Muscle of leg (tissue), 11 donors: Measurements from ENCODE around the gene ANGPT4. TPM values are rescaled to one million over a fixed set of nuclear protein-coding genes. Genes with fewer than 3 reads are reported as not detected.

Experiments
- DNase-seq: peaks from one replicate; pipeline ENCODE4 v3.0.0; 2013
- H3K27ac ChIP-seq: one replicate; pipeline ENCODE4 v1.5.1; 2013; ENCODE audit warnings: mild to moderate bottlenecking, low read length, control low read depth
- H3K27me3 ChIP-seq: one replicate; pipeline ENCODE4 v1.6.1; 2013; ENCODE audit warnings: low read length; ENCODE audit not compliant: control insufficient read depth, insufficient read depth
- H3K36me3 ChIP-seq: one replicate; pipeline ENCODE4 v1.6.1; 2013; ENCODE audit warnings: low read length; ENCODE audit not compliant: control insufficient read depth, insufficient read depth
- H3K4me1 ChIP-seq: one replicate; pipeline ENCODE4 v1.6.1; 2013; ENCODE audit warnings: low read length; ENCODE audit not compliant: control insufficient read depth, insufficient read depth
- H3K4me3 ChIP-seq: one replicate; pipeline ENCODE4 v1.5.1; 2013; ENCODE audit warnings: low read length, control low read depth
- H3K9me3 ChIP-seq: replicated peaks from 2 replicates; pipeline ENCODE4 v1.6.1; 2013; ENCODE audit warnings: low read depth, low read length; ENCODE audit not compliant: control insufficient read depth
- whole genome bisulfite sequencing: methylation state at CpG from one replicate; pipeline ENCODE4 v1.1.5; 2013; ENCODE audit warnings: missing lambda C conversion rate; ENCODE audit not compliant: insufficient coverage; 5-methylcytosine and 5-hydroxymethylcytosine counted together
- polyA plus RNA-seq, 8 donors: library from polyadenylated mRNA; unstranded; fragments of 120-200 nt; gene quantifications; one replicate each; pipeline versions ENCODE4 v1.2.1 to v1.2.3, GENCODE V29; 2013; ENCODE audit warnings: inconsistent platforms in 1 of 8, low replicate concordance in 1 of 8; ENCODE audit not compliant: insufficient read length in 8 of 8, insufficient read depth in 1 of 8
- total RNA-seq: library from RNA; stranded (reverse); fragments of 120-200 nt; gene quantifications from one replicate; pipeline ENCODE4 v1.2.4, GENCODE V29; 2013

Gene ANGPT4
- total and polyA plus RNA-seq, 9 donors = 0.03 to 0.12 (median 0.05) TPM; not detected in 1

DNA sequence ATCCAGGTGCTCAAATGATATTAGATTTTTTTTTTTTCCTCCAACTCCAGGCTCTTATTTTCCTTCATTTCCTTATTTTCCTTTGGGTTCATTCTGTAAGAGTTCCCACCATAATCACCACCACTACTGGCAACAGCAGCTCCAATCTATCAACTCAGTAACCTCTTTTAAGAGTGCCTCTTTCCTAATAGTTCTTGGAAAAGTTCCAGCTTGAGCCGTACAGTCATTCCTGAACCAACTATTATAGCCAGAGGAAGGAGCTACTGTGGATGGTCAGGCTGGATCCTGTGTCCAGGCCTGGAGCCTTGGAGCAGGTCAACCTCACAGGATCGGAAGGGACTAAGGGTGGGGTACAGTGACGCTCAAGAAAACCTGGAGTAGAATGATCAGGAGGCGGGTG is 4.2 kb upstream of the ANGPT4 start:
- H3K27me3 ChIP-seq = no peaks in the 10 kb centered on the region

GRCh38 chr20:919491-919916 is 3.4 kb upstream of the ANGPT4 start:
- 64% methylated on average over 5 of the region's 5 CpGs for WGBS
- Histone ChIP-seq H3K4me3 (no peak overlapping the region), H3K4me1 (peaks cover 11% of the 10 kb centered on the region), H3K9me3 (no peaks in the 10 kb centered on the region), H3K36me3 (no peaks in the 10 kb centered on the region), H3K27ac (no peak overlapping the region), H3K27me3 (no peaks in the 10 kb centered on the region)
- DNase-seq = no peak

More for the DNA sequence above, 4.2 kb upstream of the ANGPT4 start:
- no peak for DNase-seq
- Histone ChIP-seq H3K4me3 (no peak overlapping the region), H3K36me3 (no peaks in the 10 kb centered on the region), H3K4me1 (peaks cover 11% of the 10 kb centered on the region), H3K27ac (no peak overlapping the region), H3K9me3 (no peaks in the 10 kb centered on the region)
- WGBS = no CpG with 5 or more reads among the region's 4 CpGs

GRCh38 chr20:917416-917815 is 1.3 kb upstream of the ANGPT4 start:
- H3K4me1 ChIP-seq = peaks cover 11% of the 10 kb centered on the region
- no peaks in the 10 kb centered on the region for H3K27me3 ChIP-seq
- WGBS = no CpG with 5 or more reads among the region's 4 CpGs
- no peak overlapping the region for H3K27ac ChIP-seq
- H3K4me3 ChIP-seq = no peak overlapping the region
- no peaks in the 10 kb centered on the region for H3K36me3 ChIP-seq
- no peak for DNase-seq
- H3K9me3 ChIP-seq = no peaks in the 10 kb centered on the region

- Histone ChIP-seq H3K36me3 (no peaks in the 10 kb centered on the region), H3K4me1 (peaks cover 16% of the 10 kb centered on the region), H3K9me3 (no peaks in the 10 kb centered on the region), H3K27me3 (no peaks in the 10 kb centered on the region), H3K4me3 (no peak overlapping the region), H3K27ac (no peak overlapping the region)
- no peak for DNase-seq
- WGBS = no CpG with 5 or more reads among the region's 5 CpGs
These were observed 691 bp upstream of the ANGPT4 start for GRCh38 chr20:916825-917224.

- no peaks in the 10 kb centered on the region for H3K36me3 ChIP-seq
- H3K4me1 ChIP-seq = peaks cover 32% of the 10 kb centered on the region
- H3K27me3 ChIP-seq = no peaks in the 10 kb centered on the region
- 68% methylated on average over 15 of the region's 15 CpGs for WGBS
- H3K4me3 ChIP-seq = no peak overlapping the region
- no peaks in the 10 kb centered on the region for H3K9me3 ChIP-seq
- DNase-seq = no peak
- no peak overlapping the region for H3K27ac ChIP-seq
These were observed 1.2 kb downstream of the ANGPT4 start for GRCh38 chr20:914727-915498.

DNA sequence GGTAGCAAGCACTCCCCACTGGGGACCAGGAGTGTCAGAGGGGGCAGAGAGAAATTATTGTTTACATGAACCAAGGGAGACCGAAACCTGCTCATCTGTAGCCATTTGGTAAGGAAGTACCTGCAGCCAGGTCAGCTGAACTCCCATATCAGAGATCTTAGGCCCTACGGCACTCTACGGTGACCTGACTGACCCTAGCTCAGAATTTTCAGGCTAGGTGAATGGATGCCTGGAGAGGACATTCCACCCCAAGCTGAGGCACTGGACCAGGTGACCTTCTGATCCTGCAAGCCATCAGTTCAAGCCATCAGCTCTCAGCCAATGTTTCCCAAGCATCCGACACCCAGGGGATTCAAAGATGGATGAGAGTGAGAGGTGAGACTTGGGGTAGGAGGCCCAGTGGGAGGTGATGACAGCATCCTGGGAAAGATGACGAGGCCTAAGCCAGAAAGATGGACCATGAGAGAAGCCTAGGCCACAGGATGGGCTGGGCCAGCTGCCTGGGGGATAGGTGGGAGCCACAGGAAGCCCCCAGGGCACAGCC is 2.8 kb downstream of the ANGPT4 start:
- peaks cover 32% of the 10 kb centered on the region for H3K4me1 ChIP-seq
- WGBS = 80% methylated on average over 4 of the region's 5 CpGs
- no peaks in the 10 kb centered on the region for H3K27me3 ChIP-seq
- DNase-seq = no peak
- H3K4me3 ChIP-seq = no peak overlapping the region
- no peaks in the 10 kb centered on the region for H3K9me3 ChIP-seq
- no peak overlapping the region for H3K27ac ChIP-seq
- H3K36me3 ChIP-seq = no peaks in the 10 kb centered on the region

DNA sequence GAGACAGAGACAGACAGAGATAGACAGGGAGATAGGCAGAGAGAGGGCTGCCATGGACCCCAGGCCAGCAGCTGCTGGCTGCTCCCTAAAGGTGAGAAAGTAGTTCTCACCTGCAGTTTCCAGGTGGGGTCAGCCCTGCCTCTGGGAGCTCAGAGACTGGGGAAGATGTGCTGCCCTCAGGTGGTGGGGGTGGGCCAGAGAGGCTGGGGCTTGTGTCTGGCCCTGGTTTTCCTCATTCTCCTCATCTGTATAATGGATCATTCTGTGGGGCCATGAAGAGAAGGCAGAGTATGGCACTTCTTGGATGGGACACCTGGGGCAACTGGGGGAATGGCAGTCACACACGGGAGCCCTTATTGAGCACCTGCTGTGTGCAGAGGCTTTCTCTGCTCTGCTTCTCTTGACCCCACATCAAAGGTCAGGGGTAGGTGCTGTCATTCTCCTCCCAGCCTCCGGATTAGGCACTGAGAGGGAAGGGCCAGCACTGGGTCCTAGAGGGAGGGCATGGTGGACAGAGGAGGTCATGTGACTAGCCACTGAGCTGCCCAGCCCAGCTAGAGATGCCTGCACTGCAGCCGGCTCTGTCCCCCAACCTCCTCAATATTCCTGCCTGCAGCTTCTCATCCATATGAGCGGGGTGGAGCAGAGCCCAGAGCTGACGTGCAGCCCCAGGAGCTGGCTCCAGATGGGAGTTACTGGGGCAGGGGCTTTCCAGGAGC is 4.1 kb downstream of the ANGPT4 start:
- H3K4me3 ChIP-seq = no peak overlapping the region
- no peaks in the 10 kb centered on the region for H3K36me3 ChIP-seq
- no peaks in the 10 kb centered on the region for H3K27me3 ChIP-seq
- no peak overlapping the region for H3K27ac ChIP-seq
- no peaks in the 10 kb centered on the region for H3K9me3 ChIP-seq
- H3K4me1 ChIP-seq = peaks cover 32% of the 10 kb centered on the region
- DNase-seq = no peak
- 34% methylated on average over 3 of the region's 5 CpGs for WGBS

DNA sequence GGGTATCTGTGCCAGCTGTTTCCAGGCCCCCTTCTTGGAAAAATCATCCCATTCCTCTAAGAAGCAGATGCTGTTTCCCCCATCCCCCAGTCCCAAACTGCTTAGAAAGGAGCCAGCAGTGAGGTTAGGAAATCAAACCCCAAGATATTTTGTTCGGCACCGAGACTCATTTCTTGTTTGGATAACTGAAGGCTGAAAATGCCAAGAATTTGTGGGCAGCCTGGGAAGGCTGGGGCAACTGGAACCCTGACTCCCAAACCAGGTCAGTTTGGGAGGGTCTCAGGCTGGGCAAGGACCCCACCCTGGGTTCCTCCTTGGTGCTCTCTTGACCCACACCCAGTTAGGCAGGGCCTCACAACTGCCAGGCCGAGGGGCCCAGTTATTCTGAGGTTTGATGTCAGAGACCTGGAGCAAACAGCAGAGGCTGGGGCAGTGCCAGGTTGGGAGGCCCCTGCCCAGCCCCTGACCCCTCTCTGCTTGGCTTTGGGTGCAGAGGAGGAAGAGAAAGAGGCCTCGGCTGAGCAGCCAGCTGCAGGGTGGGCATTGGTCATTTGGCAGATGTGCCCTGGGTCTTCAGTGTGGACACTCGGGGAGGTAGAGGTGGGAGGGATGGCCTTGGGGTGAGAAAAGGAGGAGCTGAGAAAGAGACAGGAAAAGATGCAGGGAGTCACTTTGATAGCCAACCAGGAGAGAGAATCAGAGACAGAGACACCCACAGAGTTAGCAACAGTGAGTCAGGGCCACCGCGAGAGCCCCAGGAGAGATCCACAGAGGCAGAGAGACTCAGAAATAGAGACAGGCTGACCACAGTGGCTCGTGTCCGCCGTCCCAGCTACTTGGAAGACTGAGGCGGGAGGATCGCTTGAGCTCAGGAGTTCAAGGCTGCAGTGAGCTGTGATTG is 5.0 kb downstream of the ANGPT4 start:
- Histone ChIP-seq H3K4me1 (peaks cover 26% of the 10 kb centered on the region), H3K4me3 (no peak overlapping the region), H3K27ac (no peak overlapping the region), H3K27me3 (no peaks in the 10 kb centered on the region), H3K9me3 (no peaks in the 10 kb centered on the region), H3K36me3 (no peaks in the 10 kb centered on the region)
- WGBS = 54% methylated on average over 10 of the region's 12 CpGs
- DNase-seq = no peak

DNA sequence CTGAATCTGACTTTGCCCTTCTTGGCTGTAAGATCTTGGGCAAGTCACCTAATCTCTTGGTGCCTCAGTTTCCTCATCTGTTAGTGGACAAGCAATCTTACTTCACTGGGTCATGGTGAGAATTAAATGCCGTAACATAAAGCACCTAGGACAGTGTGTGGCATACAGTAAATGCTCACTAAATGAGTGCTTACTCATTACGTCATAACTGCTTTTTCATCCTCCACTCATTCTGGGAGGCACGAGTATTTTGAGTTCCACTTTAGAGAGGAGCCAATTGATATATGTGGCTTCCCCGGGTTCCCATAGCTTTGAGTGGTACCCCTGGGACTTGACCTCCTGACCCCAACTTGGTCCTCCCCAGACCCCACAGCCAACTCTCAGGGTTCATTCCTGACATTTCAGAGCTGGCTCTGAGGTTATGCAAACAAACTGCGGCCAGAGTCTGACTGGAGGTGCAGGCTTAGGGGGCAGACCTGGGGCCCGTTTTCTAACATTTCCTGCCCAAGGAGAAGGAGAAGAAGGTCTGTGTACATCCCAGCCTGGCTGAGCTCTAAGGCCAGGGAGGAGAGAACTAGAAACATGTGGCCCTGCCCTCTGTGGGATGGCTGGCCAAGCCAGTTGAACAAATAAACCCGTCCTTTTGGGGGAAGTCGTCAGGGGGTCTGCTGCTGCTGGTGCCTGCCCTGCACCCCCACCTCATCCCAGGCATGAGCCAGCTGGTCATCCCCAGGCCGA is 5.8 kb downstream of the ANGPT4 start:
- Histone ChIP-seq H3K27me3 (no peaks in the 10 kb centered on the region), H3K4me1 (peaks cover 22% of the 10 kb centered on the region), H3K9me3 (no peaks in the 10 kb centered on the region), H3K27ac (no peak overlapping the region), H3K36me3 (no peaks in the 10 kb centered on the region), H3K4me3 (no peak overlapping the region)
- WGBS = 13% methylated on average over 4 of the region's 9 CpGs
- no peak for DNase-seq
